H1 (cell line): Measurements from ENCODE around the gene VPS11.
A peak's percentile ranks its signal among the peaks of the same experiment; 100 is the strongest.

ENCODE experiments used
- CTCF ChIP-seq, 3 experiments: IDR thresholded peaks; 1 replicate in 2 of 3; 2 replicates in 1 of 3; pipeline versions ENCODE4 v1.5.1 to v1.6.1; 2011; ENCODE audit warnings: low read length in 3 of 3, mild to moderate bottlenecking in 3 of 3, inconsistent platforms in 2 of 3, low read depth in 1 of 3, moderate library complexity in 1 of 3; ENCODE audit not compliant: insufficient read depth in 1 of 3; ENCODE audit errors: control extremely low read depth in 1 of 3
- POLR2A ChIP-seq, 2 experiments: IDR thresholded peaks; 1 replicate in 1 of 2; 2 replicates in 1 of 2; pipeline ENCODE4 v1.6.1; 2011; ENCODE audit warnings: low read depth in 2 of 2, low read length in 2 of 2, mild to moderate bottlenecking in 2 of 2; ENCODE audit errors: control extremely low read depth in 1 of 2

DNA sequence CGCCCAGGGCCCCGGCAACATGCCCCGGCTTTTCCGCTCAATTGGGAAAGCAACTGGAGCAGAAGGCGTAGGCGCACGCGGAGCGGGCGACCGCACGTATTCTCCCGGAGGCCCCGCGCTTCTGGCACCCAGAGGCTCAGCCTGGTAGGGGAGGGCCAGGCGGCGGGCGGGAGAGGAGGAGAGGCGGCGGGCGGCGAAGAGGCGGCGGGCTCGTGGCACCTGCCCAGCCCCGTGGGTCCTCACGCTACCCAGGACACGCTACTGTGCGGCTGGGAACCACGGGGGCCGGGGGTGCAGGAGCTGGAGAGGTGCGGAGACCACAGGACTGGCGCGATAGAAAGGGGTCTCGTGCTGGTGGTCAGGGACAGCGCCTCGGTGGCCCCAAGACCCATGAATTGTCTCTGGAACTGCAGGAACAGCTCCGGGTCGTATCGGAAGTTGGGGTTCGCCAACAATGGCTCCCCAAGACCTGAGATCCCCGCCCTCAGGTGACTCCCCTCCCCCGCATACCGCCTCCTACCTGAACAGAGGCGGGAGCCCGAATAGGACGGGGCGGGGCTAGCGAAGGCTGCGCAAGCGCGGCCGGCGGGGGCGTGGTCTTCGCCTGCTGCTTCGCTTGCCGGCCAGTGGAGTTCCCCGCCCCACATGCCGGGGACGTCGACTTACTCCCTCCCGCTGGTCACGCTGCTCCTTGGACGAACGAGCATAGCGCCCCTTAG is 37.1 kb upstream of the VPS11 start, which contains the start of gene SLC37A4:
- peak in 1 of 2 experiments; percentile 83; a peak in 2 of 3 replicates for TF ChIP-seq POLR2A (IDR thresholded peaks at IDR 0.05; ENCODE audit: control extremely low read depth in 1 of 2, low read depth in 2 of 2, low read length in 2 of 2)
- TF ChIP-seq CTCF (IDR thresholded peaks at IDR 0.05; ENCODE audit: control extremely low read depth in 1 of 3, insufficient read depth in 1 of 3, low read depth in 1 of 3, low read length in 3 of 3) = peak; percentile 77 to 98 (median 93)
